Body of pancreas (tissue), 4 donors: Measurements from ENCODE around the gene HES5. TPM values are rescaled to one million over a fixed set of nuclear protein-coding genes. Genes with fewer than 3 reads are reported as not detected.

Source experiments
- ATAC-seq: fragments of 150-250 bp; one replicate; pipeline ENCODE4 v1.9.1; 2016
- DNase-seq, 4 donors: peaks; one replicate each; pipeline ENCODE4 v3.0.0-alpha.2; 2019
- H3K27ac ChIP-seq, 4 donors: fragments of 200-600 bp; sonication (generic); 1 replicate in 3 of 4; 2 replicates in 1 of 4; pipeline versions ENCODE4 v1.5.1 to v1.6.1; 2016 to 2019; ENCODE audit warnings: mild to moderate bottlenecking in 1 of 4, mixed read lengths in 1 of 4, moderate library complexity in 1 of 4
- H3K27me3 ChIP-seq, 2 donors: fragments of 200-600 bp; sonication (generic); one replicate each; pipeline ENCODE4 v1.6.0; 2016; ENCODE audit warnings: mild to moderate bottlenecking in 1 of 2
- H3K36me3 ChIP-seq, 2 donors: fragments of 200-600 bp; sonication (generic); replicated peaks in 1 of 2; 2 replicates each; pipeline ENCODE4 v1.5.1; 2016; ENCODE audit warnings: low read depth in 2 of 2; ENCODE audit not compliant: insufficient read depth in 1 of 2
- H3K4me1 ChIP-seq: fragments of 200-600 bp; sonication (generic); one replicate; pipeline ENCODE4 v1.6.0; 2016
- H3K4me3 ChIP-seq, 2 donors: fragments of 200-600 bp; sonication (generic); 1 replicate in 1 of 2; 2 replicates in 1 of 2; pipeline ENCODE4 v1.5.1; 2016 to 2019
- H3K9me3 ChIP-seq, 3 donors: fragments of 200-600 bp; sonication (generic); 1 replicate in 2 of 3; 2 replicates in 1 of 3; pipeline ENCODE4 v1.5.1; 2016
- CTCF ChIP-seq, 7 experiments: fragments of 450-650 bp in 4 of 7; fragments of 200-600 bp in 3 of 7; sonication (generic) in 3 of 7; IDR thresholded peaks; one replicate each; pipeline ENCODE4 v1.5.1; 2016 to 2019; ENCODE audit warnings: antibody characterized with exemption in 7 of 7
- POLR2A ChIP-seq, 3 donors: fragments of 450-650 bp; IDR thresholded peaks; one replicate each; pipeline ENCODE4 v1.6.1; 2016; ENCODE audit warnings: antibody characterized with exemption in 3 of 3, mild to moderate bottlenecking in 2 of 3
- WGBS, 2 donors: methylation state at CpG; one replicate each; pipeline ENCODE4 v1.1.5; 2017; 5-methylcytosine and 5-hydroxymethylcytosine counted together
- intact Hi-C: fragments of 100-400 bp; cut with DNase I; formaldehyde crosslinking; loops from one replicate; pipeline ENCODE4 v1.15.1; 2023
- total RNA-seq, 2 donors: library from RNA; depleted of rRNA; stranded (reverse); fragments of >200 nt; gene quantifications; one replicate each; pipeline ENCODE4 v1.1.0, GENCODE V29; 2016

The HES5 gene
- total RNA-seq, 2 donors from 2014 or later = not detected

- ATAC-seq (no peak), DNase-seq (no peak)
- WGBS, 2 donors = 49 to 84% methylated on average over 6 to 19 of the region's 19 CpGs
- TF ChIP-seq POLR2A (IDR thresholded peaks at IDR 0.05) (no peak), CTCF (IDR thresholded peaks at IDR 0.05) (no peak)
- no peaks in the 10 kb centered on the region for H3K36me3 ChIP-seq
- no peak overlapping the region for H3K4me3 ChIP-seq
- intact Hi-C loops = no loop called here
- no peaks in the 10 kb centered on the region for H3K4me1 ChIP-seq
- H3K9me3 ChIP-seq = no peaks in the 10 kb centered on the region
- peaks cover 0 to 4% of the 10 kb centered on the region in 2 donors for H3K27me3 ChIP-seq
- no peak overlapping the region for H3K27ac ChIP-seq
Observed at GRCh38 chr1:2499986-2500596, 30.0 kb downstream of the HES5 start.

DNA sequence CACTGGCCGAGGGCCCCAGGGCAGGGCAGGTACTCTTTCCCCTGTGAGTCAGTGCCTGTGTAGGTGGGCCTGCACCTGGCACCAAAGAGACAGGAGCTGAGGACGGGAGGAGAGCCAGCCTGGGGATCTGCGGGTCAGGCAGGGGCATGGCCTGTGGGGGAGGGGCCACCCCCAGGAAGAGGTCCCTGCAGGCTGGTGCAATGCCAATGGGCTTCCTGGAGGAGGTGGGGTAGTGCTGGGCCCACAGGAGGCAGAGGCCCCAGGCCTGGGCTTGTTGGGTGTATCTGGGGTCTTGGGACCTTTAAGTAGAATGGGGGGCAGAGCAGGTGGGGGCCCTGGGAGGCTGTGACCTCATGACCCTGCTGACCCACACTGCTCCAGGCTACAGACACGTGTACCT, 30.8 kb downstream of the HES5 start:
- DNase-seq = no peak
- no peaks in the 10 kb centered on the region for H3K36me3 ChIP-seq
- no peaks in the 10 kb centered on the region for H3K9me3 ChIP-seq
- intact Hi-C loops = no loop called here
- H3K27me3 ChIP-seq = peaks cover 0 to under 1% of the 10 kb centered on the region in 2 donors
- no peak overlapping the region for H3K4me3 ChIP-seq
- ATAC-seq = no peak
- WGBS, 2 donors = 53% methylated on average over 4 of the region's 4 CpGs; no CpG with 5 or more reads in 1 of the 2 donors
- H3K4me1 ChIP-seq = no peaks in the 10 kb centered on the region
- TF ChIP-seq CTCF (IDR thresholded peaks at IDR 0.05) (no peak), POLR2A (IDR thresholded peaks at IDR 0.05) (no peak)
- H3K27ac ChIP-seq = no peak overlapping the region

DNA sequence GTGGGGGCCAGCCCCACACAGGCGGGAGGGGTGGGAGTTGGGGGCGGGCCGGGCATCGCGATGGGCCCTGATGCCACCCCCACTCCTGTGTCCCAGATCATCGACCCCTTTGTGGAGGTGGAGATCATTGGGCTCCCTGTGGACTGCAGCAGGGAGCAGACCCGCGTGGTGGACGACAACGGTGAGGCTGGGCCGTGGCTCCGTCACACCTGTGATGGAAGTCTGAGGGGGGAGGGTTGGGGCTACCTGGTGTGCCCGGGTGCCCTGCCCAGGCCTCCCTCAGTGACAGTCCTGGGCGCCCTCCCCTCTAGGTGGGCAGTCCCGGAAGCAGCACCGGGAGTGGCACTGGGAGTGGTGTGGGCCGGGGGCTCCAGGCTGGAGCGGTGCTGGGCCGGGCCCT, 31.4 kb downstream of the HES5 start:
- no peak for ATAC-seq
- Histone ChIP-seq H3K4me3 (no peak overlapping the region), H3K36me3 (no peaks in the 10 kb centered on the region), H3K27me3 (no peaks in the 10 kb centered on the region), H3K9me3 (no peaks in the 10 kb centered on the region), H3K27ac (no peak overlapping the region), H3K4me1 (no peaks in the 10 kb centered on the region)
- DNase-seq = no peak
- no peak for TF ChIP-seq CTCF (IDR thresholded peaks at IDR 0.05)
- TF ChIP-seq POLR2A (IDR thresholded peaks at IDR 0.05) = no peak
- intact Hi-C loops = no loop called here
- WGBS, 2 donors = 41 to 54% methylated on average over 7 to 11 of the region's 19 CpGs

GRCh38 chr1:2497891-2498290, 32.2 kb downstream of the HES5 start:
- DNase-seq = no peak
- H3K27ac ChIP-seq = no peak overlapping the region
- 61 to 83% methylated on average over 1 to 4 of the region's 4 CpGs for WGBS, 2 donors
- intact Hi-C loops = no loop called here
- no peak for ATAC-seq
- H3K9me3 ChIP-seq = no peaks in the 10 kb centered on the region
- no peaks in the 10 kb centered on the region for H3K36me3 ChIP-seq
- TF ChIP-seq POLR2A (IDR thresholded peaks at IDR 0.05) (no peak), CTCF (IDR thresholded peaks at IDR 0.05) (no peak)
- no peak overlapping the region for H3K4me3 ChIP-seq
- H3K4me1 ChIP-seq = no peaks in the 10 kb centered on the region
- H3K27me3 ChIP-seq = no peaks in the 10 kb centered on the region

- H3K36me3 ChIP-seq = no peaks in the 10 kb centered on the region
- TF ChIP-seq CTCF (IDR thresholded peaks at IDR 0.05) (no peak), POLR2A (IDR thresholded peaks at IDR 0.05) (no peak)
- ATAC-seq (no peak), DNase-seq (no peak)
- H3K27me3 ChIP-seq = no peaks in the 10 kb centered on the region
- 88 to 91% methylated on average over 5 to 19 of the region's 26 CpGs for WGBS, 2 donors
- no peak overlapping the region for H3K27ac ChIP-seq
- no peaks in the 10 kb centered on the region for H3K9me3 ChIP-seq
- no peaks in the 10 kb centered on the region for H3K4me1 ChIP-seq
- intact Hi-C loops = no loop called here
- no peak overlapping the region for H3K4me3 ChIP-seq
Observed at GRCh38 chr1:2496746-2497145, 33.3 kb downstream of the HES5 start.
